K562 (cell line): ENCODE data around the gene PPM1N. TPM values are rescaled to one million over a fixed set of nuclear protein-coding genes. Genes with fewer than 3 reads are reported as not detected.

Source experiments
- BRF2 ChIP-seq: IDR thresholded peaks from 3 replicates; pipeline ENCODE4 v1.6.1; 2011; ENCODE audit warnings: borderline replicate concordance, mild to moderate bottlenecking; ENCODE audit not compliant: insufficient read length, insufficient read depth
- CBFA2T2 ChIP-seq: fragments of 450-650 bp; conservative IDR thresholded peaks from 2 replicates; pipeline ENCODE4 v1.6.1; 2017; ENCODE audit warnings: mild to moderate bottlenecking
- CTCFL ChIP-seq: IDR thresholded peaks from 2 replicates; pipeline ENCODE4 v1.6.1; 2011; ENCODE audit warnings: borderline replicate concordance, low read depth, mild to moderate bottlenecking, moderate library complexity, low read length; ENCODE audit not compliant: insufficient read depth, poor library complexity, severe bottlenecking
- MAFG ChIP-seq: fragments of 450-650 bp; conservative IDR thresholded peaks from 2 replicates; pipeline ENCODE4 v1.6.1; 2016; ENCODE audit warnings: missing genetic modification characterization, missing compliant biosample characterization
- PCBP2 ChIP-seq: fragments of 200-400 bp; formaldehyde crosslinking; IDR thresholded peaks from 2 replicates; pipeline ENCODE4 v1.6.1; 2018; ENCODE audit warnings: low read length, low read depth, mild to moderate bottlenecking, moderate library complexity; ENCODE audit not compliant: poor library complexity, severe bottlenecking
- RBM39 ChIP-seq: fragments of 200-400 bp; formaldehyde crosslinking; optimal IDR thresholded peaks from 2 replicates; pipeline ENCODE3; 2018; ENCODE audit warnings: low read depth, low read length
- SUPT5H ChIP-seq: fragments of 450-650 bp; IDR thresholded peaks from 2 replicates; pipeline ENCODE4 v1.6.1; 2016
- ZBTB26 ChIP-seq: fragments of 450-650 bp; formaldehyde crosslinking; IDR thresholded peaks from 2 replicates; pipeline ENCODE4 v1.4.0; 2022; ENCODE audit warnings: missing genetic modification characterization
- ZBTB7A ChIP-seq: IDR thresholded peaks from 2 replicates; pipeline ENCODE4 v1.6.1; 2011; ENCODE audit warnings: low read depth, mild to moderate bottlenecking, low read length, moderate library complexity, borderline replicate concordance; ENCODE audit not compliant: control insufficient read depth
- ZNF512 ChIP-seq: IDR thresholded peaks from 2 replicates; pipeline ENCODE4 v1.6.1; 2016; ENCODE audit warnings: missing genetic modification characterization, missing compliant biosample characterization
- ZNF561 ChIP-seq: fragments of 450-650 bp; formaldehyde crosslinking; conservative IDR thresholded peaks from 2 replicates; pipeline ENCODE4 v1.4.0; 2020; ENCODE audit warnings: mild to moderate bottlenecking, moderate library complexity
- polyA plus RNA-seq, 8 experiments: library from polyadenylated mRNA; depleted of rRNA in 4 of 8; stranded (reverse) in 5 of 8; unstranded in 3 of 8; fragments of >200 nt; fragmentation: Nextera tagmentation in 2 of 8; fragmentation: Illumina TruSeq in 1 of 8; extraction: Ambion mirVana in 2 of 8; extraction: Trizol in 1 of 8; gene quantifications; 2 replicates each; pipeline versions ENCODE4 v1.2.1 to v1.2.3, GENCODE V29; 2011 to 2014; ENCODE audit warnings: inconsistent platforms in 1 of 8, missing spikeins in 1 of 8
- total RNA-seq, 7 experiments: library from RNA; depleted of rRNA in 6 of 7; stranded (reverse); fragments of >200 nt in 6 of 7; fragmentation: Illumina TruSeq in 2 of 7; extraction: Trizol in 2 of 7; gene quantifications; 2 replicates each; pipeline versions ENCODE4 v1.2.1 to v1.2.3, GENCODE V29; 2011 to 2021; ENCODE audit warnings: low replicate concordance in 1 of 7
- TF ChIP-seq, protein P1 (sequence below): fragments of 450-650 bp; IDR thresholded peaks from 2 replicates; pipeline ENCODE4 v1.7.1; 2018; ENCODE audit warnings: mild to moderate bottlenecking, low read depth; ENCODE audit not compliant: partially characterized antibody

PPM1N gene
- total and polyA plus RNA-seq, 9 of the 15 experiments (the other 6 are each of a cell fraction or from before 2014, with no cell fraction given), result 4.5 to 15.6 (median 8.7) TPM

- TF ChIP-seq CTCFL (no peak), BRF2 (no peak), PCBP2 (no peak), MAFG (tag) (no peak), SUPT5H (peak; percentile 69), RBM39 (no peak), CBFA2T2 (no peak), ZBTB7A (peak; percentile 96), ZBTB26 (CRISPR knock-in tag) (no peak), ZNF561 (CRISPR knock-in tag) (no peak), ZNF512 (tag) (no peak)
- TF ChIP-seq, protein P1, sequence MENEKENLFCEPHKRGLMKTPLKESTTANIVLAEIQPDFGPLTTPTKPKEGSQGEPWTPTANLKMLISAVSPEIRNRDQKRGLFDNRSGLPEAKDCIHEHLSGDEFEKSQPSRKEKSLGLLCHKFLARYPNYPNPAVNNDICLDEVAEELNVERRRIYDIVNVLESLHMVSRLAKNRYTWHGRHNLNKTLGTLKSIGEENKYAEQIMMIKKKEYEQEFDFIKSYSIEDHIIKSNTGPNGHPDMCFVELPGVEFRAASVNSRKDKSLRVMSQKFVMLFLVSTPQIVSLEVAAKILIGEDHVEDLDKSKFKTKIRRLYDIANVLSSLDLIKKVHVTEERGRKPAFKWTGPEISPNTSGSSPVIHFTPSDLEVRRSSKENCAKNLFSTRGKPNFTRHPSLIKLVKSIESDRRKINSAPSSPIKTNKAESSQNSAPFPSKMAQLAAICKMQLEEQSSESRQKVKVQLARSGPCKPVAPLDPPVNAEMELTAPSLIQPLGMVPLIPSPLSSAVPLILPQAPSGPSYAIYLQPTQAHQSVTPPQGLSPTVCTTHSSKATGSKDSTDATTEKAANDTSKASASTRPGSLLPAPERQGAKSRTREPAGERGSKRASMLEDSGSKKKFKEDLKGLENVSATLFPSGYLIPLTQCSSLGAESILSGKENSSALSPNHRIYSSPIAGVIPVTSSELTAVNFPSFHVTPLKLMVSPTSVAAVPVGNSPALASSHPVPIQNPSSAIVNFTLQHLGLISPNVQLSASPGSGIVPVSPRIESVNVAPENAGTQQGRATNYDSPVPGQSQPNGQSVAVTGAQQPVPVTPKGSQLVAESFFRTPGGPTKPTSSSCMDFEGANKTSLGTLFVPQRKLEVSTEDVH, result peak; percentile 56
Observed at GRCh38 chr19:45467456-45468158, 30.6 kb upstream of the PPM1N start, which contains the start of gene FOSB (continued).
